WERI-Rb-1 (cell line): ENCODE data around the gene NTRK1.

ENCODE experiments used
- DNase-seq: peaks from one replicate; pipeline ENCODE4 v3.0.0-alpha.2; 2020
- H3K27ac ChIP-seq: fragments of 250-450 bp; sonication (Bioruptor Pico); 2 replicates; pipeline ENCODE4 v1.5.1; 2020; ENCODE audit warnings: mild to moderate bottlenecking, moderate library complexity
- H3K27me3 ChIP-seq: fragments of 250-450 bp; sonication (Bioruptor Pico); 2 replicates; pipeline ENCODE4 v1.5.1; 2021; ENCODE audit warnings: mild to moderate bottlenecking, low read depth, moderate library complexity; ENCODE audit not compliant: insufficient read depth, severe bottlenecking
- H3K36me3 ChIP-seq: fragments of 250-450 bp; sonication (Bioruptor Pico); 2 replicates; pipeline ENCODE4 v1.5.1; 2020; ENCODE audit warnings: mild to moderate bottlenecking, moderate library complexity
- H3K4me3 ChIP-seq: 2 replicates; pipeline ENCODE4 v1.5.1; 2011; ENCODE audit warnings: low read depth, mild to moderate bottlenecking, control low read depth, low read length
- H3K9me3 ChIP-seq: fragments of 250-450 bp; sonication (Bioruptor Pico); 2 replicates; pipeline ENCODE4 v1.5.1; 2021; ENCODE audit warnings: mild to moderate bottlenecking, moderate library complexity; ENCODE audit not compliant: severe bottlenecking
- TF ChIP-seq, protein P1 (sequence below): IDR thresholded peaks from 2 replicates; pipeline ENCODE4 v1.5.1; 2011; ENCODE audit warnings: low read depth, mild to moderate bottlenecking, control low read depth, inconsistent platforms, low read length

NTRK1 gene

DNA sequence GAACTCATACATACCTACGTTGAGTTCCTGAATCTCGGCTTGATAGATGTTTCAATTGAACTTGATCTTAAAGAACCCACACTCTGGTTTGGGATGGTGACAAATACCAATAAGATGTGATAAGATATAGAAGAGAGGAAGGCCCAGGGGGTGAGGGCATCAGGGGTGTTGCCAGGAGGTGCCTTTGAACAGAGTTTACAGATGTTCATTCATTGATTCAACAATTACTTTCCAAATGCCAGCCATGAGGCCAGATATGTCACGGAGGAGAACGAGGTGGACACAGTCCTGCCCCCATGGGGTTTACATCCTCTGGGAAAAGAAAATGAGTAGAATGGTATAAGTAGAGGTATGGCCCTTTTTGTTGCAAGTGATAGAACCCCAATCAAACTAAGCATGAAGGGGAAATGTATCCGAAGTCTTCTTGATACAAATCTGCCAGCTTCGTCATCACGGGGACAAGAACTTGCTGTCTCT is 60.4 kb downstream of the NTRK1 start:
- Histone ChIP-seq H3K36me3 (no peaks in the 10 kb centered on the region), H3K4me3 (no peak overlapping the region), H3K9me3 (peaks cover 13% of the 10 kb centered on the region), H3K27ac (no peak overlapping the region), H3K27me3 (no peaks in the 10 kb centered on the region)
- no peak for DNase-seq
- TF ChIP-seq, protein P1, sequence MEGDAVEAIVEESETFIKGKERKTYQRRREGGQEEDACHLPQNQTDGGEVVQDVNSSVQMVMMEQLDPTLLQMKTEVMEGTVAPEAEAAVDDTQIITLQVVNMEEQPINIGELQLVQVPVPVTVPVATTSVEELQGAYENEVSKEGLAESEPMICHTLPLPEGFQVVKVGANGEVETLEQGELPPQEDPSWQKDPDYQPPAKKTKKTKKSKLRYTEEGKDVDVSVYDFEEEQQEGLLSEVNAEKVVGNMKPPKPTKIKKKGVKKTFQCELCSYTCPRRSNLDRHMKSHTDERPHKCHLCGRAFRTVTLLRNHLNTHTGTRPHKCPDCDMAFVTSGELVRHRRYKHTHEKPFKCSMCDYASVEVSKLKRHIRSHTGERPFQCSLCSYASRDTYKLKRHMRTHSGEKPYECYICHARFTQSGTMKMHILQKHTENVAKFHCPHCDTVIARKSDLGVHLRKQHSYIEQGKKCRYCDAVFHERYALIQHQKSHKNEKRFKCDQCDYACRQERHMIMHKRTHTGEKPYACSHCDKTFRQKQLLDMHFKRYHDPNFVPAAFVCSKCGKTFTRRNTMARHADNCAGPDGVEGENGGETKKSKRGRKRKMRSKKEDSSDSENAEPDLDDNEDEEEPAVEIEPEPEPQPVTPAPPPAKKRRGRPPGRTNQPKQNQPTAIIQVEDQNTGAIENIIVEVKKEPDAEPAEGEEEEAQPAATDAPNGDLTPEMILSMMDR, result no peak

DNA sequence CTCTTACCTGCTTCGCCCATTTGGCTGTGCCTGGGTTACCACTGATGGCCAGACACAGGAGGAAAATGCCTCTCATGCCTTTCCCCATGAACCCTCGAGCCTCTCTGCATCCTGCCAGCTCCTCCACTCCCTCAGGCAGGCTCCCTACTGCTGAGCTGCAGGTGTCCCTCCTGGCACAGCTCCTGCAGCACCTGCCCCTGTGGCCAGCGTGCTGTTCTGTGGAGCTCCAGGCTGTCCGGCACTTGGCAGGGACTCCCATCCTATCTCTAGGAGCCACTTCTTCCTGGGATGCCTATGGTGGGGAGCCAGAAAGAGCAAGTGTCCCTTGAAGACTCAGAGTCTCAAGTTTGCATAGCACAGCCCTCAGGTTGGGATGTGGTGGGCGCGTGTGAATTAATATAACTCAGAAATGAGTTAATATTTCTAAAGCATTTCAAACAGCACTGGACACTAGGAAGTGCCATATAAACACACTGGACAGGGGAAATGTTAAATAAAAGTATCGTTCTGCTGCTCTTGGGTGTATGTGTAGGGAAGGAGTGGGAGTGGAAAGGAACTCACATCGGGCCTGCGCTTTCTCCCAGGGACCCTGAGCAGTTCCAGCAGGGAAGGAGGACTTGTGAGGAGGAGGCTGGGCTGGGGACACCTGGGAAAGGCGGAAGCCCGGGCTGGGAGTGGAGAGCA is 62.5 kb downstream of the NTRK1 start:
- TF ChIP-seq, protein P1, result no peak
- no peak for DNase-seq
- H3K27me3 ChIP-seq, result peaks cover 2% of the 10 kb centered on the region
- H3K4me3 ChIP-seq, result no peak overlapping the region
- peaks cover 12% of the 10 kb centered on the region for H3K9me3 ChIP-seq
- H3K27ac ChIP-seq, result no peak overlapping the region
- H3K36me3 ChIP-seq, result no peaks in the 10 kb centered on the region

DNA sequence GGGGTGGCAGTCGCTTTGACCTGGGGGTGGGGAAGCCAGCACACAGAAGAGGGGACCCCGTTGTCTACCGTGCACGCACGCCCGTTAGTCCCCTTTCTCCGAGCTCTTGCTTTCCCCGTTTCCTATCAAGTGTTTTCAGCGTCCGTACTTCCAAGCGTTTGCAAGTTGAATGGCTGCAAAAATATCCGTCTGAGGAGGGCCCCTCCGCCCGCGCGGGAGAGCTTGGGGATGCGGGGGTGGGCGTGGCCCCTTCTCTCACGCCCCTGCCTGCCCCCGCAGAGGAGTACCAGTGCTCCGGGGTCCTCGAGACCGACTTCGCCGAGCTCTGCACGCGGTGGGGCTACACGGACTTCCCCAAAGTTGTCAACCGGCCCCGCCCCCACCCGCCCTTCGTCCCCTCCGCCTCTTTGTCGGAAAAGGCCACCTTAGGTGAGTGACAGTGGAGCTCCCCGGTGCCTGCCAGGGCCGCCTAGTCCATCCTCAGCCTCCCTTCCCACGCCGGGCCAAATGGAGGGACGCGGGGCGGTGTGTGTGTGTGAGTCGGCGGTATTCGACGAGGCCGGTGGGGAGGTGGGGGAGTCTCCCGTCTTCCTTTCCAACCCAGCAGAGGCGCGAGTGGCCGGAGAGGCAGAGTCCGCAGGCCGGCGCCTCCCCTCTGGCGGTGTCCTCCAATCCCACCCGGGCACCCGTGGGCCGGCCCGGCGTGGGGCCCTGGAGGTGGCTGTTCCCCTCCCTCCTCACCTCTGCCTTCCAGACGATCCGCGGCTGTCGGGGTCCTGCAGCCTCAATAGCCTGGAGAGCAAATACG is 63.2 kb downstream of the NTRK1 start:
- TF ChIP-seq, protein P1, result no peak
- Histone ChIP-seq H3K9me3 (peaks cover 7% of the 10 kb centered on the region), H3K27me3 (peaks cover 5% of the 10 kb centered on the region), H3K36me3 (no peaks in the 10 kb centered on the region), H3K4me3 (no peak overlapping the region), H3K27ac (no peak overlapping the region)
- no peak for DNase-seq

DNA sequence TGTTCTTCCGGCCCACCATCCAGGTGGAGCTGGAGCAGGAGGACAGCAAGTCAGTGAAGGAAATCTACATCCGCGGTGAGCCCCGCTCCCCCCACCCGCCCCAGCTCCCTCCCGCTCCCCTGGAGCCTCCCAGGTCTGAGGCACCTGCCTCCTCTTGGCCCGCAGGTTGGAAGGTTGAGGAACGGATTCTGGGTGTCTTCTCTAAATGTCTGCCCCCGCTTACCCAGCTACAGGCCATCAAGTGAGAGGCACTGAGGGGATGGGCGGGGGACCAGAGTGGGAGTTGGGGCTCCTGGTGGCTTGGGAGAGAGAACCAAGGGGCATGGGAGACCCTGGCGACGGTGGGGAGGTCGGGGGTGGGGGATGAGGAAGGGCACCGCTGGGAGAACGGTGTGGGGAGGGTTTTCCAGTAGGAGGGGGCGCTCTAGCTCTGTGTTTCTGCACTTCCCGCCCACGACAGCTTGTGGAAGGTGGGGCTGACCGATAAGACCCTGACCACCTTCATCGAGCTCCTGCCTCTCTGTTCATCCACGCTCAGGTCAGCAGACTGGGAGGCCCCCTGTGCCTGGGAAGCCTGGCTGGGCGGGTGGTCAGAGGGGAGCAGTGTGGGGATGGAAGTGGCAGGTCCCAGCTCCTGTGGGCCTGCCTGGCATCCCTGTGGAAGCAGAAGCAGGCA is 64.0 kb downstream of the NTRK1 start:
- TF ChIP-seq, protein P1, result 0 out of 2 replicates have a peak, but pooled peaks have one; percentile 14
- Histone ChIP-seq H3K27ac (no peak overlapping the region), H3K27me3 (peaks cover 10% of the 10 kb centered on the region), H3K4me3 (no peak overlapping the region), H3K9me3 (peaks cover 7% of the 10 kb centered on the region), H3K36me3 (no peaks in the 10 kb centered on the region)
- DNase-seq, result no peak

DNA sequence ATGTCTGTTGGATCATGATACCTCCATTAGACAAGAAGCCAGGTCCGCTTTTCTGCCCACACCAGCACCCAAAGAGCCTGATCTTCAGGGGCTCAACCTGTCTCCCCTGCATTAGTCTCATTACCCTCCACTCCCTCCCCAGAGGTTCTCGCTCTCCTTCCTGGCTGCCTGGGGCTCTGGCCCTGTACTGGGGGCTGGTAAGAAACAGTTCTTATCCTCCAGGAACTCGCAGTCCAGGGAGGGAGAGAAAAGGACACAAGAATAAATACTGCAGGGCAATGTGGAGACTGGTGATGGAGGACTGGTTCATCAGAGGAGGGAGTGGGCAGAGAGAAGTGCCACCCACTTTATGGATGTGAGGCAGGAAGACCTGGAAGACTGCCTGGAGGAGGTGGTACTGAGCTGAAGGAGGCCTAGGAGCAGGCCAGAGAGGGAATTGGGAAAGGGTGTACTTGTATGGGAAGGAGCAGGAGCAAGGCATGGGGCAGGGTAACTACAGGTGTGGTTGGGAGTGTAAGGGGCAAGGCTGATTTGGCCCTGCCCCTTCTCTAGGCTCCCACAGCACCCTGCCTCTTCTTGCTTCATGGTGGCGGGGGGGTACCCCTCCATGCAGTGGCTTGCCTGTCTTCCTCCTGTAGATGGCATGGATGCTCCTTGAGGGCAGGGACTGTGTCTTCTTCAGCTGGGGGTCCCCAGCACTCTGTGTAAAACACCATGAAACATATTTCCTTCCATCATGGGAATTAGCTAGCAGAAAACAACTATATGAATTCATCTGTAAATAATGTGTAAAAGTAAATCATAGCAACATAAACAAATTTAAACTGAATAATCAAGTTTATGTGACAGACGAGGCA is 64.7 kb downstream of the NTRK1 start:
- TF ChIP-seq, protein P1, result no peak
- Histone ChIP-seq H3K27me3 (peaks cover 10% of the 10 kb centered on the region), H3K36me3 (no peaks in the 10 kb centered on the region), H3K4me3 (no peak overlapping the region), H3K9me3 (peaks cover 2% of the 10 kb centered on the region), H3K27ac (no peak overlapping the region)
- no peak for DNase-seq
